HK-2 (cell line): ENCODE data around the gene SPINT1.

Experiments
- DNase-seq: peaks from one replicate; pipeline ENCODE4 v3.0.0-alpha.2; 2018; ENCODE audit not compliant: unreplicated experiment

SPINT1 gene

GRCh38 chr15:40829115-40829514, 14.7 kb upstream of the SPINT1 start:
- no peak for DNase-seq

GRCh38 chr15:40830884-40831283, 13.0 kb upstream of the SPINT1 start:
- no peak for DNase-seq

GRCh38 chr15:40831861-40832260, 12.0 kb upstream of the SPINT1 start:
- no peak for DNase-seq

- no peak for DNase-seq
Observed at GRCh38 chr15:40832903-40833302, 10.9 kb upstream of the SPINT1 start.

- DNase-seq: no peak
Observed at GRCh38 chr15:40836020-40836419, 7.8 kb upstream of the SPINT1 start.

- no peak for DNase-seq
Observed at GRCh38 chr15:40838756-40839155, 5.1 kb upstream of the SPINT1 start.

DNA sequence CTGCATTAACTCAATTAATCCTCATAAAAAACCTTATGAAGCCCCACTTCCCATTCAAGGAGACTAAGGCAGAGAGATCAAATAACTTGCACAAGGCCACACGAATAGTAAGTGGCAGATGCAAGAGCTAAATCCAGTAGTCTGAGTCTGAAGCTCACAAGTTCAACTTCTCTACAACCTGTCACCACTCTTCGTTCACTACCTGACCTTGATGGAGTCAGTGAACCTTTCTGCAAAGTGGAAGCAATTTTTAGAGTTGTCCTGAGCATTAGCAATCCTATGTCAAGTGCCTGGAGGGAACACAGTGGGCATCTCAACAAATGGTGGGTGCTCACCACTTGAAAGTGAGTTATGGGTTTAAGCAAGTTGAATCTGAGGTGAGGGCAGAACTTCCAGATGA, 2.1 kb upstream of the SPINT1 start:
- DNase-seq: no peak

- no peak for DNase-seq
Observed at GRCh38 chr15:40843261-40843884, 475 bp upstream of the SPINT1 start.

DNA sequence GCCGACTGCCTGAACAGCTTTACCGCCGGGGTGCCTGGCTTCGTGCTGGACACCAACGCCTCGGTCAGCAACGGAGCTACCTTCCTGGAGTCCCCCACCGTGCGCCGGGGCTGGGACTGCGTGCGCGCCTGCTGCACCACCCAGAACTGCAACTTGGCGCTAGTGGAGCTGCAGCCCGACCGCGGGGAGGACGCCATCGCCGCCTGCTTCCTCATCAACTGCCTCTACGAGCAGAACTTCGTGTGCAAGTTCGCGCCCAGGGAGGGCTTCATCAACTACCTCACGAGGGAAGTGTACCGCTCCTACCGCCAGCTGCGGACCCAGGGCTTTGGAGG, 815 bp downstream of the SPINT1 start:
- DNase-seq: no peak

- DNase-seq: no peak
Observed at GRCh38 chr15:40845036-40845435, 1.2 kb downstream of the SPINT1 start.

- no peak for DNase-seq
Observed at GRCh38 chr15:40845511-40846284, 1.9 kb downstream of the SPINT1 start.

- DNase-seq: no peak
Observed at GRCh38 chr15:40846841-40847222, 3.0 kb downstream of the SPINT1 start.

DNA sequence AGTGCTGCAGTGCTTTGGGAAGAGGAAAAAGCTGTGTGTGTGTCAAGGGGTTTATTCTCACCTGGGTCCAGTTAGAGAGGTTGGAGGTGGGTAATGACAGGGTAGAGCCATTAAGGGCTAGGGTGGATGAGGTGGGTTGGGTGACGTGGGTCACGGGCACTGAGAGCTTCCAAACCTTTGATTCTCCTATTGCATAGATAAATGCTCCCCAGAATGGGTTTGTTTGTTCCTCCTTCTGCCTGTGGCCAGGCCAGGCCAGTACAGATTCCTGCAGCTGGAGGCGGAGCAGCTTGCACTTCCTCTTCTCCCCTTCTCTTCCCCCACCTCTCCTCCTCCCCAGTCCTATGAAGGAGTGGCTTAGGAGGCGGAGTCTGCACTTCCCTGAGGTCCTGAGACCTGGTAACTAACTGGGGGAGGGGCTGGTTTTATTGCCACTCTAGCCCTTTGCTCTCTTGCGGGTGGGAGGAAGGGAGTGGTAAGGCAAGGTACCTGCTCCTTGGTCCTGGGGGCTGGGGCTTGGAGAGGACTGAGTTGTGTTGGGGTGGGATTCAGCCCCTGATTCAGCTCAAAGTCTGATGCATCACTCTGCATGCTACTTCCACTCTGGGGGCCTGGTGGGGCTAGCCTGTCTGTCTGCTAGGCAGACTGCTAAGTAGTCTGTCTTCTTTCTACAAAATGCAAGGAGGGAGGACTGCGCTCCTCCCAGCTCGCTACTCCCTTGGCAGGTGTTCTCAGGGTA, 3.5 kb downstream of the SPINT1 start:
- DNase-seq: no peak

GRCh38 chr15:40850576-40851112, 6.8 kb downstream of the SPINT1 start:
- DNase-seq: no peak

- DNase-seq: no peak
Observed at GRCh38 chr15:40852529-40852928, 8.7 kb downstream of the SPINT1 start.

- DNase-seq: no peak
Observed at GRCh38 chr15:40853241-40853890, 9.5 kb downstream of the SPINT1 start.

- no peak for DNase-seq
Observed at GRCh38 chr15:40854161-40854560, 10.3 kb downstream of the SPINT1 start.

DNA sequence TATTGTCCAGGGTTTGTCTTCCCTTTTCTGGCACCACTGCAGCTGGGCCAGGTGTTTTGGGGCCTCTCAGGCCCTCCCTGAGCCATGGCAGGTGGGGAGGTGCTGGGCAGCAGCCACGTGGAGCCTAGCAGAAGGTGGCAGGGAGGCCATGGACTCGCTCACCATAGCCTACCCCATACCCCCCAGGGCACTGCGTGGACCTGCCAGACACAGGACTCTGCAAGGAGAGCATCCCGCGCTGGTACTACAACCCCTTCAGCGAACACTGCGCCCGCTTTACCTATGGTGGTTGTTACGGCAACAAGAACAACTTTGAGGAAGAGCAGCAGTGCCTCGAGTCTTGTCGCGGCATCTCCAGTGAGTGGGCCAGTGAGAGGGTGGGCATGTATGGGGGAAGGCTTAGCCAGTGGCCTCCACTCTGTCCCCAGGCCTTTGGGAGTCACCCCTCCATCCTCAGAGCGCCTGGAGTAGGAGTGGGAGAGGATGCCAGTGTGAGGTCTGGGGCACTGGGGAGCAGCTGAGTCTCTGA, 11.9 kb downstream of the SPINT1 start:
- no peak for DNase-seq

- DNase-seq: no peak
Observed at GRCh38 chr15:40856746-40857145, 12.9 kb downstream of the SPINT1 start.

- peak; percentile 72 for DNase-seq
Observed at GRCh38 chr15:40857601-40858341, 13.9 kb downstream of the SPINT1 start.

GRCh38 chr15:40858706-40859105, 14.9 kb downstream of the SPINT1 start:
- DNase-seq: no peak
